Fibroblast of pulmonary artery (primary cell): ENCODE data around the gene MBTPS1.
"Not testable (repeated sequence)": the region's sequence is repeated elsewhere in the genome, so short reads cannot be mapped to it uniquely, and the experiment has no call there.

Experiments used
- DNase-seq: peaks from one replicate; pipeline ENCODE4 v3.0.0-alpha.2; 2010; ENCODE audit warnings: low read depth
- H3K4me3 ChIP-seq: replicated peaks from 2 replicates; pipeline ENCODE4 v1.5.1; 2011; ENCODE audit warnings: low read depth, mild to moderate bottlenecking, control low read depth, low read length, moderate library complexity
- TF ChIP-seq, protein P1 (sequence below): IDR thresholded peaks from 2 replicates; pipeline ENCODE4 v1.5.1; 2011; ENCODE audit warnings: mild to moderate bottlenecking, control low read depth, low read length, inconsistent platforms; ENCODE audit errors: missing control alignments

The MBTPS1 gene

DNA sequence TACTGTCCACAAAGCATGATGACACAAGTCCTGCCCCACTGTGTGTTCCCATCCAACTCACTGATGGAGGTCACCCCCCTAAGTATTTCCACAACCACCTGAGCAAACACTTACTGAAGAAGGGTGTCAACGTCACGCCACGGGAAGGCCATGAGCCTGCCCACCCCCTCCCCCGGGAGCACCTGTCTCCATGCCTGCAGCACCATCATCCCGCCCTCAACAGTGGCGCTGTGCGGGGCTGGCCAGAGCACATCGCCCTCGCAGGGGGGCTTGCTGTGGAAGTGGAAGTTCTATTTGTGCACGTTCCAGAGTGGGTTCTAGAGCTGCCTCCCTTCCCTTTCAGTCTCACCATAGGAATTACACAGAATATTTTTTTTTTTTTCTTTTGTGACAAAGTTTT lies 4.3 kb upstream of the MBTPS1 start:
- DNase-seq = no peak
- H3K4me3 ChIP-seq = no peak overlapping the region
- TF ChIP-seq, protein P1, sequence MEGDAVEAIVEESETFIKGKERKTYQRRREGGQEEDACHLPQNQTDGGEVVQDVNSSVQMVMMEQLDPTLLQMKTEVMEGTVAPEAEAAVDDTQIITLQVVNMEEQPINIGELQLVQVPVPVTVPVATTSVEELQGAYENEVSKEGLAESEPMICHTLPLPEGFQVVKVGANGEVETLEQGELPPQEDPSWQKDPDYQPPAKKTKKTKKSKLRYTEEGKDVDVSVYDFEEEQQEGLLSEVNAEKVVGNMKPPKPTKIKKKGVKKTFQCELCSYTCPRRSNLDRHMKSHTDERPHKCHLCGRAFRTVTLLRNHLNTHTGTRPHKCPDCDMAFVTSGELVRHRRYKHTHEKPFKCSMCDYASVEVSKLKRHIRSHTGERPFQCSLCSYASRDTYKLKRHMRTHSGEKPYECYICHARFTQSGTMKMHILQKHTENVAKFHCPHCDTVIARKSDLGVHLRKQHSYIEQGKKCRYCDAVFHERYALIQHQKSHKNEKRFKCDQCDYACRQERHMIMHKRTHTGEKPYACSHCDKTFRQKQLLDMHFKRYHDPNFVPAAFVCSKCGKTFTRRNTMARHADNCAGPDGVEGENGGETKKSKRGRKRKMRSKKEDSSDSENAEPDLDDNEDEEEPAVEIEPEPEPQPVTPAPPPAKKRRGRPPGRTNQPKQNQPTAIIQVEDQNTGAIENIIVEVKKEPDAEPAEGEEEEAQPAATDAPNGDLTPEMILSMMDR = no peak

DNA sequence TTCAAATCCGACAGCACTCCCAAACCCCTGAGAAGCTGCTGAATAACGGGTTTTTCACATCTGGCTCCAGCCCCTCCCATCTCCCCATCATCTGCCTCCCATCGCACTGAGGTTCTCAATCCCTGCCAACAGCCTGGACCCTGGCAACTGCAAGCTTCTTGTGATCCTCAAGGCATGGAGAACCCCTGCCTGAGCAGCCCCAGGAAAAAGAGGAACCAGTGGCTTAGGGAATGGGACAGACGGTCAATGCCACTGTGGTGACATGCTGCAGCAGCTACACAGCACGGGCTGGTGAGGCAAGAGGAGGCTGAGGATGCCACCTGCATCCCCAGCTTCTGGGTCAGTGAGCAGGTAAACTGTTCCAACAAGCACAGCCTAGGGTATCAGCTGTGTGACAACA lies 3.3 kb upstream of the MBTPS1 start:
- TF ChIP-seq, protein P1 = no peak
- no peak for DNase-seq
- no peak overlapping the region for H3K4me3 ChIP-seq

DNA sequence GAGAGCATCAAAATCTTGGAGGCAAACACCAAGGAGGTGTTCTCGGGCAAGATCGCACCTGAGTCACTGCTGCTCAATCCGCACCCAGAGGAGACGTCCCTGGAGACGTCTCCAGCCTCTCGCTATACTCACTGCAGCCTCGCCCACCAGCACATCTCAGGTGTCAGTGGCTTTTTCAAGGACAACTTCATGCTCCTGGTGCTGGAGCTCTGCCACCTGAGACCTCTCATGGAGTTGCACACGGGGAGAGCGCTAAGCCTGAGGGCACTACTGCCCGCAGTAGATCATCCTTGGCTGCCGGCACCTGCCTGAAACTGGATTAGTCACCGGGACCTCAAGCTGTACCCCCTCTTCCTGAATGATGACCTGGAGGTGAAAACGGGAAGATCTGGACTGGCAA lies 2.6 kb upstream of the MBTPS1 start:
- TF ChIP-seq, protein P1 = no peak
- DNase-seq = no peak
- no peak overlapping the region for H3K4me3 ChIP-seq

DNA sequence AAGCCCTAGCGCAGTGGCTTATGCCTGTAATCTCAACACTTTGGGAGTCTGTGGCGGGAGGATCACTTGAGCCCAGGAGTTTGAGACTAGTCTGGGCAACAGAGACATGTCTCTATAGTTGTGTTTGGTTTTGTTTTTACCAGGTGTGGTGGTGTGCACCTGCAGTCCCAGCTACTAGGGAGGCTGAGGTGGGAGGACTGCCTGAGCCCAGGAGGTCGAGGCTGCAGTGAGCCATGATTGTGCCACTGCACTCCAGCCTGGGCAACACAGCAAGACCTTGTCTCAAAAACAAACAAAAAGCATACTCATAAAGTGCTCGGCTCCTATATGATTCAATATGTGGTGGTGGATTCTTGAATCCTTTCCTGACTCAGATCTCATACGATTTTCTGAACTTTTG lies 1.6 kb upstream of the MBTPS1 start:
- not testable (repeated sequence) for DNase-seq, H3K4me3 ChIP-seq

DNA sequence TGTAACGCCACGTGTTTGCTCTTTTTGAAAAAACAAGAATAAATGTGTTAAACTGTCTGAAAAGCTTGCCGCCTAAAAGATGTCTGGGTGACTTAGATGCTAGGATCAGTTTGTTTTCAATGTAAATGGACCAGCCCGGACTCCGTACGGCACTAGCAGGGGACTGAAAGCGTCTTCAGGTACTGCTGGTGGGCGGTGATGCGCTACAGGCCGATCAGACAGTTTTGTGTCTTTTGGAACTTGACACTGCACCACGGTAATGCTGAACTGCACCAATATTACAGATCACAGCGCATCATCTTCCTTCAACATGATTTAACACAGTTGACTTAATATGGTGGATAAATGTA lies 727 bp upstream of the MBTPS1 start:
- peak overlapping the region; percentile 95 for H3K4me3 ChIP-seq
- no peak for DNase-seq
- TF ChIP-seq, protein P1 = no peak

DNA sequence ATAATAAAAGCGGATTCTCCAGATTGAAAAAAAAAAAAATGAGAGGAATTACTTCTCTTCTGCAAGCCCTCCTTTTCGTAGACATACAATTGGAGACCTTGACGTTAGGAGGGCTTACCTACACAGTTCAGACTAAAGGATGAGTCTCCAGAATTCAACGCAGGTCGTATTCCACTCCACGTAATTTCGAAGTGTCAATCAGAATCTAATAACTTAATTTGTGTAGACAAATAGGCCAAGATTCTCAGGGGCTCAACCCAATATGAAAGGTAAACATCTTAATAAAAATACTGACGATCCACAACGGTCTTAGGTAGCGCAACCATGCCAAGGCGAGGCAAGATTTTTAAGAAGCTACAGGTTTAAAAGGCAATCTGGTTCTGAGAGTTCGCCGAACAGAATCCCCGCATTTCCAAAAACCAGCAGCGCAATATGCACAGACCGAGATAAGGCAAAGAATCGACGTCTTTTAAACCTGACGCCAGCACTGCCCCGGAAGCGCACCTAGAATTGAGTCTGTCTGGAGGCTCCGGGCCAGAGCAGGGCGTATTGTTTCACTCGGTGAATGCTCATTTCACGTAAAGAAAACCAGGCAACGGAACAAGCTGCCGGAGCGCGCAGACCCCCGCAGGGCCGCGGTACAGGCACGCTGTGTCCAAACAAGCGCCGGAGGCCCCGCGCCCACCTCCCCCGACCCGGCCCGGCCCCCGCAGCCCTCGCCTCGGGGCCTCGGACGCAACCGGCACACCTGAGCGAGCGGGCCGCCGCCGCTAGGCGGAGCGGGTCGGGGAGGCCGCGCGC lies 623 bp downstream of the MBTPS1 start:
- TF ChIP-seq, protein P1 = no peak
- H3K4me3 ChIP-seq = peak overlapping the region; percentile 95
- peak; percentile 49 for DNase-seq

DNA sequence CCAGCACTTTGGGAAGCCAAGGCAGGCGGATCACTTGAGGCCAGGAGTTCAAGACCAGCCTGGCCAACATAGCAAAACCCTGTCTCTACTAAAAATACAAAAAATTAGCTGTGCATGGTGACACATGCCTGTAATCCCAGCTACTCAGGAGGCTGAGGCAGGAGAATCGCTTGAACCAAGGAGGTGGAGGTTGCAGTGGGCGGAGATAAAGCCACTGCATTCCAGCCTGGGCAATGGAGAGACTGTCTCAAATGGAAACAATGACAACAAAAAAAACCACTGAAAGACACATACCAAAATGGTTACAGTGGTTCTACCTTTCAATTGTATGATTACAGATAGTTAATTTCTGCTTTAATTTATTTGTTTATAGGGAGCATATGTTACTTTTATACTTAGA lies 4.8 kb downstream of the MBTPS1 start:
- not testable (repeated sequence) for H3K4me3 ChIP-seq, DNase-seq

DNA sequence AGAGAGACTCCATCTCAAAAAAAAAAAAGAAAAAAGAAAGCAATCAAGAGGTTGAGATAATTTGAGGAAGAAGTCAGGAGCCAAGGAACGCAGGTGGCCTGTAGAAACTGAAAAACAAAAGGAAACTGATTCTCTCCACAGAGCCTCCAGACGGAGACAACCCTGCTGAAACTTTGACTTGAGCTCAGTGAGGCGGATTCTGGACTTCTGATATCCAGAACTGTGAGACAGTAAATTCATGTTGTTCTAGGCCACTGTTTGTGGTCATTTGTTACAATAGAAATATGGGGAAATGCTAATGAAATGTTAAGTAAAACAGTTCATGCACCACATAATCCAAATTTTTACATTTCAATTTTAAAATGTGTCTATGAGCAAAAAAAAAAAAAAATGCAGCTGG lies 5.2 kb downstream of the MBTPS1 start:
- DNase-seq = no peak
- no peak overlapping the region for H3K4me3 ChIP-seq
- TF ChIP-seq, protein P1 = no peak
